IMR-90 (cell line): ENCODE measurements around the gene HERPUD1.
"Not testable (repeated sequence)": the region's sequence is repeated elsewhere in the genome, so short reads cannot be mapped to it uniquely, and the experiment has no call there.

Experiments used
- CEBPB ChIP-seq: IDR thresholded peaks from 2 replicates; pipeline ENCODE4 v1.6.1; 2012; ENCODE audit warnings: low read depth, low read length, improper control_type of control experiment
- CHD1 ChIP-seq: IDR thresholded peaks from 2 replicates; pipeline ENCODE4 v1.6.1; 2012; ENCODE audit warnings: low read depth, low read length, improper control_type of control experiment
- CTCF ChIP-seq: conservative IDR thresholded peaks from 2 replicates; pipeline ENCODE4 v1.5.1; 2012; ENCODE audit warnings: mild to moderate bottlenecking, low read depth, low read length, improper control_type of control experiment
- MAZ ChIP-seq: IDR thresholded peaks from 2 replicates; pipeline ENCODE4 v1.6.1; 2012; ENCODE audit warnings: low read depth, mild to moderate bottlenecking, low read length, improper control_type of control experiment, moderate library complexity, borderline replicate concordance
- NFE2L2 ChIP-seq: fragments of 150-350 bp; IDR thresholded peaks from 2 replicates; pipeline ENCODE4 v1.6.1; 2016; ENCODE audit warnings: low read depth, mild to moderate bottlenecking, low read length
- POLR2A ChIP-seq: IDR thresholded peaks from 2 replicates; pipeline ENCODE4 v1.6.1; 2012; ENCODE audit warnings: mild to moderate bottlenecking, low read depth, low read length
- RAD21 ChIP-seq: IDR thresholded peaks from 2 replicates; pipeline ENCODE4 v1.6.1; 2012; ENCODE audit warnings: low read length, improper control_type of control experiment
- RCOR1 ChIP-seq: IDR thresholded peaks from 2 replicates; pipeline ENCODE4 v1.6.1; 2012; ENCODE audit warnings: mild to moderate bottlenecking, low read length, improper control_type of control experiment; ENCODE audit not compliant: insufficient replicate concordance
- RFX5 ChIP-seq: IDR thresholded peaks from 2 replicates; pipeline ENCODE4 v1.8.0; 2012; ENCODE audit warnings: low read depth, mild to moderate bottlenecking, low read length, moderate library complexity
- SMC3 ChIP-seq: fragments of 150-350 bp; IDR thresholded peaks from 2 replicates; pipeline ENCODE4 v1.6.1; 2016; ENCODE audit warnings: low read depth, mild to moderate bottlenecking, antibody characterized with exemption, low read length, moderate library complexity
- USF2 ChIP-seq: fragments of 150-350 bp; IDR thresholded peaks from 2 replicates; pipeline ENCODE4 v1.6.1; 2017; ENCODE audit warnings: mild to moderate bottlenecking, antibody characterized with exemption, low read length, low read depth

- not testable (repeated sequence) for TF ChIP-seq CTCF, RFX5, CEBPB, MAZ, RAD21, POLR2A, SMC3, RCOR1, NFE2L2, CHD1, USF2
Measured at GRCh38 chr16:56934599-56935145, 2.7 kb downstream of the HERPUD1 start.
